Colonic mucosa (tissue), 4 donors: Measurements from ENCODE around the gene APBB1IP. TPM values are rescaled to one million over a fixed set of nuclear protein-coding genes. Genes with fewer than 3 reads are reported as not detected.

Source experiments
- DNase-seq: peaks from one replicate; pipeline ENCODE4 v3.0.0-alpha.2; 2020
- H3K27ac ChIP-seq: fragments of 200-600 bp; one replicate; pipeline ENCODE4 v1.8.0; 2021
- H3K27me3 ChIP-seq: fragments of 200-600 bp; one replicate; pipeline ENCODE4 v1.8.0; 2021
- H3K36me3 ChIP-seq: fragments of 200-600 bp; one replicate; pipeline ENCODE4 v1.8.0; 2021
- H3K4me1 ChIP-seq: fragments of 200-600 bp; one replicate; pipeline ENCODE4 v1.8.0; 2021; ENCODE audit warnings: mild to moderate bottlenecking
- H3K4me3 ChIP-seq: fragments of 200-600 bp; one replicate; pipeline ENCODE4 v1.8.0; 2021
- H3K9ac ChIP-seq, 2 donors: one replicate each; pipeline ENCODE4 v1.7.0; 2013; ENCODE audit warnings: control low read depth in 2 of 2, low read depth in 2 of 2, low read length in 2 of 2
- H3K9me3 ChIP-seq: fragments of 200-600 bp; one replicate; pipeline ENCODE4 v1.8.0; 2021
- intact Hi-C: fragments of 100-400 bp; cut with DNase I; formaldehyde crosslinking; loops from one replicate; pipeline ENCODE4 v1.14.1; 2022
- total RNA-seq, 2 donors: library from RNA; stranded (reverse); fragmentation: NEBNext Ultra II Directional in 1 of 2; extraction: Animal tissue kit (Norgen Biotek cat#: 25700) in 1 of 2; gene quantifications; one replicate each; pipeline ENCODE4 v1.2.1, GENCODE V29; 2021
- TF ChIP-seq, protein P1 (sequence below): fragments of 200-600 bp; IDR thresholded peaks from one replicate; pipeline ENCODE4 v1.8.0; 2022; ENCODE audit warnings: antibody characterized with exemption, mild to moderate bottlenecking
- donor health status: healthy.
- donor health status: DM: no; HTN: no; CAD: no.
- donor health status: DM: no; HTN: no; CAD: no.

The APBB1IP gene
- total RNA-seq, 2 donors from 2014 or later = 2.1 to 2.8 TPM

DNA sequence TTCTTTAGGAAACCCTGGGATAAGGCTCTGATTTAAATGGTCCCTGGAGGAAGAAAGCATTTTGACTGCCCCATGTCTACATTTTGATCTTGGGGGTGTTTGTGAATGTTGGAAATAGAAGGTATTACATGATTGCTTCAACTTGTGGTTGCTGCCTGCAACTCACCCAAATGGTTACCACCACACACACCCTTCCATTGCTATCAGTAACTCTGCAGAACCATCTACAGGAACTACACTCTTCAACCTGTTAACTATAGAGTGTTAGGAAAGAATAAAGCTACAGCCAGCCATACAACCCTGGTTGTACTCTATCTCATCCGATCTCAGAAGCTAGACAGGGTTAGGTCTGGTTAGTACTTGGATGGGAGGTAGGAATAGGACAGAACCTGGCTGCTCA lies 71.2 kb downstream of the APBB1IP start:
- Histone ChIP-seq H3K9ac (no peak overlapping the region), H3K27ac (no peak overlapping the region), H3K9me3 (no peaks in the 10 kb centered on the region), H3K36me3 (no peaks in the 10 kb centered on the region), H3K4me3 (no peak overlapping the region), H3K4me1 (no peaks in the 10 kb centered on the region), H3K27me3 (no peaks in the 10 kb centered on the region)
- DNase-seq = no peak
- TF ChIP-seq, protein P1, sequence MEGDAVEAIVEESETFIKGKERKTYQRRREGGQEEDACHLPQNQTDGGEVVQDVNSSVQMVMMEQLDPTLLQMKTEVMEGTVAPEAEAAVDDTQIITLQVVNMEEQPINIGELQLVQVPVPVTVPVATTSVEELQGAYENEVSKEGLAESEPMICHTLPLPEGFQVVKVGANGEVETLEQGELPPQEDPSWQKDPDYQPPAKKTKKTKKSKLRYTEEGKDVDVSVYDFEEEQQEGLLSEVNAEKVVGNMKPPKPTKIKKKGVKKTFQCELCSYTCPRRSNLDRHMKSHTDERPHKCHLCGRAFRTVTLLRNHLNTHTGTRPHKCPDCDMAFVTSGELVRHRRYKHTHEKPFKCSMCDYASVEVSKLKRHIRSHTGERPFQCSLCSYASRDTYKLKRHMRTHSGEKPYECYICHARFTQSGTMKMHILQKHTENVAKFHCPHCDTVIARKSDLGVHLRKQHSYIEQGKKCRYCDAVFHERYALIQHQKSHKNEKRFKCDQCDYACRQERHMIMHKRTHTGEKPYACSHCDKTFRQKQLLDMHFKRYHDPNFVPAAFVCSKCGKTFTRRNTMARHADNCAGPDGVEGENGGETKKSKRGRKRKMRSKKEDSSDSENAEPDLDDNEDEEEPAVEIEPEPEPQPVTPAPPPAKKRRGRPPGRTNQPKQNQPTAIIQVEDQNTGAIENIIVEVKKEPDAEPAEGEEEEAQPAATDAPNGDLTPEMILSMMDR = no peak
- intact Hi-C loops = no loop called here

DNA sequence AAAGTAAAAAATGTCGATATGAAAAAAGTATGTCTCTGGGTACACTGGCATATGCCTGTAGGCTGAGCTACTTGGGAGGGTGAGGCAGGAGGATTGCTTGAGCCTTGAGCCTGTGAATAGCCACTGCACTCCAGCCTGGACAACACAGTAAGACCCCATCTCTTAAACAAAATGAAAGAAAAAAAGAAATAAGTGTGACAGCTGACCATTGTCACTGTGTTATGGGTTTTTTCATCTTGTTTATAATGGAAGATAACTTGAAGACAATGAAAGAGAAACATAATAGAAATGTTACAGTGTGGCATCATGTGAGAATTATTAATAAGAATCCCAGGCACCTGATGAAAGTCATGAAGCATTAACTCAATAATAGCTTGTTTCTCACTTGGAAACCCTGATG lies 75.0 kb downstream of the APBB1IP start:
- TF ChIP-seq, protein P1 = no peak
- intact Hi-C loops = no loop called here
- Histone ChIP-seq H3K4me3 (no peak overlapping the region), H3K27ac (no peak overlapping the region), H3K9ac (no peak overlapping the region), H3K27me3 (no peaks in the 10 kb centered on the region), H3K9me3 (no peaks in the 10 kb centered on the region), H3K36me3 (no peaks in the 10 kb centered on the region), H3K4me1 (no peaks in the 10 kb centered on the region)
- no peak for DNase-seq

DNA sequence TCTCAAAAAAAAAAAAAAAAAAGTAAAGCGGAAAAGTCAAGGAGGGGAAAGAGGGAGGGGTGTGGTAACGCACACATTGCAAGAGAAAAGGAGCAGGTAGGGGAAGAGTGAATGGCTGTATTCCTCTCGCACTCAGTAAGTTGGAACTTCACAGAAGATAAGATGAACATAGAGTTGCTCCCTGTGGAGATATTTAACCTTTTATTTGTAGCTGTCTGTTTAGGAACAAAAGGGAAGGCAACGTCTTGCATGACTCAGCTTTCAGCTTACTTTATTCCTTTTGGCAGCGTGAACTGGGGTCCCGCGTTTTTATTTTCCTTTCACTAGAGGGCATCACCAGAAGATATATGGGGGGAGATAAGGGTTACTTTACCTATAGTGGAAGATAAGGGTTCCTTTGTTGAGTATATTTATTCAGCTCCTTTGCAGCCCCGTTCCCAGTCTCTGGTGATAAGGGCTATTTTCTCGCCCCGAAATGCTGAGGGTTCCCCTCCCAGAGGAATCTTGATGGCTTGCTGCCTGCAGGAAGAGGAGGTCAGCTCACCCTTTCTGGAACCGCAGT lies 78.5 kb downstream of the APBB1IP start:
- H3K36me3 ChIP-seq = no peaks in the 10 kb centered on the region
- H3K27ac ChIP-seq = no peak overlapping the region
- H3K4me3 ChIP-seq = no peak overlapping the region
- TF ChIP-seq, protein P1 = no peak
- no peaks in the 10 kb centered on the region for H3K27me3 ChIP-seq
- intact Hi-C loops = no loop called here
- DNase-seq = no peak
- no peak overlapping the region for H3K9ac ChIP-seq
- H3K4me1 ChIP-seq = no peaks in the 10 kb centered on the region
- no peaks in the 10 kb centered on the region for H3K9me3 ChIP-seq

DNA sequence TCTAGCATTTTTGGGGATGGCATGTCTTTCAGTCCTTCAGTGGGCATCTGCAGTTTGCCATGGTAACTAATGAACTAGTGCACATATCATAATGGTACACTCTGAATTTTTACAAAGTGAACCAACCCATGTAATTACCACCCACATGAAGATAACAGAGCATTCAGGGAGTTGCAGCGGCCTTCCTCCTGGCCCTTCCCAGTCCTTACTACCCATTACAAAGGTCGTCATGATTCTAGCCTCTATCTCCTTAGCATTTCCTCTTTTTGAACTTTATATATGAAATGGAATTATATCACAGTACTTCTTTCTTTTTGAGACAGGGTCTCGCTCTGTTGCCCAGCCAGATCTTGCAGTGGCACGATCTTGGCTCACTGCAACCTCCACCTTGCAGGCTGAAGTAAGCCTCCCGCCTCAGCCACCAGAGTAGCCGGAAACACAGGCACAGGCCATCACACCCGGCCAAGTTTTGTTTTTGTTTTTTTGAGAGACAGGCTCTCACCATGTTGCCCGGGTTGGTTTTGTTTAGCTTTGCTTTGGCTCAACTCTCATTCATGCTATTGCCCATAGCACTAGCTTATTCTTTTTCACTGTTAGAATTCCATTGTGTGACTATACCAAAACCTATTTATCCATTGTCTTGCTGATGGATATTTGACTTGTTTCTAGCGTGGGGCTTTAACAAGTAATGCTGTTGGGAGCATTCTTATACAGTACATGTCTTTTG lies 79.2 kb downstream of the APBB1IP start:
- no peaks in the 10 kb centered on the region for H3K27me3 ChIP-seq
- H3K9ac ChIP-seq = no peak overlapping the region
- H3K4me1 ChIP-seq = no peaks in the 10 kb centered on the region
- no peak for DNase-seq
- H3K9me3 ChIP-seq = no peaks in the 10 kb centered on the region
- intact Hi-C loops = no loop called here
- TF ChIP-seq, protein P1 = no peak
- no peak overlapping the region for H3K4me3 ChIP-seq
- H3K27ac ChIP-seq = no peak overlapping the region
- H3K36me3 ChIP-seq = no peaks in the 10 kb centered on the region

DNA sequence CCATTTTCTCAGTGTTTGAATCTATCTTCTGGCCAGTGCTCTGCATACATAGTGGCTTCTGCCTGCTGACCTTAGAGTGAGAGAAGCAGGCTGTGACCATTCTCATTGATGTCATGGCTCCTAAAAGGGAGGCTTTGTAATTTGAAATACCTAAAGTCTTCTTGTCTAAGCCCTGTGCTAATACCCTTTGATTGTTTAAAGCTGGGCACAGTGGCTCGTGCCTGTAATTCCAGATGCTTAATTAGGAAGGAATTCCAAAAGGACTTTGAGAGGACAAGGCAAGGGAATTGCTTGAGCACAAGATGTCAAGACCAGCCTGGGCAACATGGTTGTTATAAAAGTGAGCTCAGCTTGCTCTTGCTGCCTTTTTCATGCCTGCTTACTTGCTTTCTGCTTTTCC lies 81.7 kb downstream of the APBB1IP start:
- H3K4me3 ChIP-seq = no peak overlapping the region
- no peak overlapping the region for H3K27ac ChIP-seq
- H3K9me3 ChIP-seq = no peaks in the 10 kb centered on the region
- no peaks in the 10 kb centered on the region for H3K36me3 ChIP-seq
- TF ChIP-seq, protein P1 = no peak
- no peak overlapping the region for H3K9ac ChIP-seq
- DNase-seq = no peak
- H3K4me1 ChIP-seq = no peaks in the 10 kb centered on the region
- H3K27me3 ChIP-seq = no peaks in the 10 kb centered on the region
- intact Hi-C loops = no loop called here
